Renal cortex interstitium (tissue), 11 donors: ENCODE data around the gene LSMEM2. TPM values are rescaled to one million over a fixed set of nuclear protein-coding genes. Genes with fewer than 3 reads are reported as not detected.
"Not testable (repeated sequence)": the region's sequence is repeated elsewhere in the genome, so short reads cannot be mapped to it uniquely, and the experiment has no call there.

ENCODE experiments used
- DNase-seq, 11 donors: peaks; one replicate each; pipeline ENCODE4 v3.0.0-alpha.2; 2013; ENCODE audit warnings: low read depth in 9 of 11, low spot score in 4 of 11; ENCODE audit errors: extremely low read depth in 1 of 11
- polyA plus RNA-seq, 3 donors: library from polyadenylated mRNA; unstranded; fragments of 120-200 nt; gene quantifications; one replicate each; pipeline ENCODE4 v1.2.1, GENCODE V29; 2013; ENCODE audit not compliant: insufficient read length in 3 of 3

LSMEM2 gene
- polyA plus RNA-seq, 3 donors, result 0.33 to 0.95 (median 0.45) TPM

DNA sequence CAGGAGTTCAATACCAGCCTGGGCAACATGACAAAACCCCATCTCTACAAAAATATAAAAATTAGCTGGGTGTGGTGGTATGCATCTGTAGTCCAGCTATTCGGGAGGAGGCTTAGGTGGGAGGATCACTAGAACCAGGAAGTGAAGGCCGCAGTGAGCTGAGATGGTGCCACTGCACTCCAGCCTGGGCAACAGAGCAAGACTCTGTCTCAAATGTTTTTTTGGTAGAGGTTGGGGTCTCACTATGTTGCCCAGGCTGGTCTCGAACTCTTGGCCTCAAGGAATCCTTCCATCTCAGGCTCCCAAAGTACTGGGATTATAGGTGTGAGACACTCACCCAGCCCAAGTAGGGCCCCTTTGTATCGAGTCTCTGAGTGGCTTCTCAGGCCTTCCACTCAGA, 15.2 kb downstream of the LSMEM2 start:
- no peak for DNase-seq

DNA sequence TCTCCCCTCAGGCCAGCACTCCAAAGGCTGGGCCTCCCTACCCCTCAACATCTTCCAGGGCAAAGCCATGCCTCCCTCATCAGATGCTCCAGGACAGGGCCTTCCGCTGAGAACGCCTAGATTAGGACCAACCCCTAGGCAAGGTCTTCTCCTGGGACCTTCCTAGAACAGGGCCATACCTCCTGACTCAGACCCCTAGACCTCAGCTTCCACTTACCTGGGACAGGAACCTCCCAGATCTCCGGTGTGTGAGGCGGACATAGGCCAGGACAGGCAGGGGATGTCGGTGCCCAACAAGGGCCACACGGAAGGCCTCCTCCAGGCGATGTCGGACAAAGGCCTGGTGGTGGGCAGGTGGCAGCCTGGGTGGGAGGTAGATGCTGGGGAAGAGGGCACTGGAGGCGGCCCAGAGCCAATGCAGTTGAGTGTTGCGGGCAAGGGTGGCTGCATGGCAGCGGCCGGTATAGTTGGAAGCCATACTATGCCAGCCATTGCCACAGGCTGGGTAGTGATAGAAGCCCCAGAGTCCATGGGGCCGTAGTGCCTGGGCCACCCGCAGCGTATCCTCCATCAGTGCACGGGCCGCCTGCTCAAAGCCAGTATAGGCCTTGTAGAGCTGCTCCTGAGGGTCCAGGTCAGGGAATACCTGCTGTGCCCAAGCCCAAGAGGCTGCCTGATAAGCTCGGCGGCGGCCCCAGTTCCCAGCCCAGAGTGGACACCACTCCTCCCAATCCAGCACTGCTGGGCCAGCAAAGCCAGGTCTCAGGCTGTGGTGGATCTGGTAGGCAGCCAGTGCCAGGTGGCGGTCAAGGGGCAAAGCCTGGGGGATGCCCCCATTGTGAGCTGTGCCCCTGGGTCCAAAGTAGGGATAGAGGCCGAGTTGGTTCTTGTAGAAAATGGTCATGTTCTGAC, 15.9 kb downstream of the LSMEM2 start:
- DNase-seq, result no peak

- no peak for DNase-seq
Measured at GRCh38 chr3:50295553-50296431, 16.9 kb downstream of the LSMEM2 start.

DNA sequence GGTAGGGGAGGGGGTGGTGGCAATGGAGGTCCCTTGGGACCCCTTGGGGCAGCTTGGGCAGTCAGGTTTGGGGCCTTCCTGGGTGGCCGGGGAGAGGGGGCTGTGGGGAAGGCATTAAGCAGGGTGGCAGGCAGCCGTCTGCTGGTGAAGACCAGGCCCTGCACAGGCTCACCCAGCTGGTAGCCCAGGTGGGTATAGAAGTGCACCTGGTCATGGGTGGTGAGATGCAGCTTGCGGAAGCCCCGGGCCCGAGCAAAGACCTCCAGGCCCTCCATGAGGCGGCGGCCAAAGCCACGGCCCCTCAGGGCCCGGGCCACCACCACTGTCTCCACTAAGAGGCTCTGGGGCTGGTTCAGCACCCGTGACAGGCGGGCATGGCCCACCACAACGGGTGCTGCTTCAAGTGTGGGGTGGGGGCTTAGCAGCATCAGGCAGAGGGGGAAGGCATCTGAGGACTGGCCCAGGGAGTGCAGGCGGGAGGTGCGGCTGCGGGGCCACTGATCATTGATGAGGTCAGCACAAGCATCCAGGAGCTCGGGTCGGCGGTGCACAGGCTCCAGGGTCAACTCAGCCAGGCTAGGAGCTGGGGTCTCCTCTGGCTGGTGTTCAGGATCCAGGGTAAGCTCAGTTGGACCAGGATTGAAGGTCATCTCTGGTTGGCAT, 18.0 kb downstream of the LSMEM2 start:
- no peak for DNase-seq

DNA sequence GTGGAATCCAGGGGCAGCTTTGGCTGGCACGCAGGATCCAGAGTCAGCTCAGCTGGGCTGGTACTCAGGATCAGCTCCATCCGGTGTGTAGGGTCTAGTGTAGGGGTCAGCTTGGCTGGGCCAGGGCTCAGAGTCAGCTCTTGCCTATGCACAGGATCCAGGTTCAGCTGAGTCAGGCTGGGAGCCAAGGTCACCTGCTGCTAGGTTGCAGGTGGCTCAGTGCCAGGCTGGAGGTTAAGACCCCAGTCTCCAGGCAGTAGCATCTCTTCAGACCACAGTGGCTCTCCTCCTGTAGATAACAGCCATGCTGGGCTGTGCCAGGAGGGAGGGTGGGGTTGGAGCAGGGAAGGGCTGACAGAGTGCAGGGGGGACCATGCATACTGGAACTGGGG, 18.5 kb downstream of the LSMEM2 start:
- DNase-seq, result no peak

GRCh38 chr3:50297896-50298725, 19.2 kb downstream of the LSMEM2 start:
- no peak for DNase-seq

DNA sequence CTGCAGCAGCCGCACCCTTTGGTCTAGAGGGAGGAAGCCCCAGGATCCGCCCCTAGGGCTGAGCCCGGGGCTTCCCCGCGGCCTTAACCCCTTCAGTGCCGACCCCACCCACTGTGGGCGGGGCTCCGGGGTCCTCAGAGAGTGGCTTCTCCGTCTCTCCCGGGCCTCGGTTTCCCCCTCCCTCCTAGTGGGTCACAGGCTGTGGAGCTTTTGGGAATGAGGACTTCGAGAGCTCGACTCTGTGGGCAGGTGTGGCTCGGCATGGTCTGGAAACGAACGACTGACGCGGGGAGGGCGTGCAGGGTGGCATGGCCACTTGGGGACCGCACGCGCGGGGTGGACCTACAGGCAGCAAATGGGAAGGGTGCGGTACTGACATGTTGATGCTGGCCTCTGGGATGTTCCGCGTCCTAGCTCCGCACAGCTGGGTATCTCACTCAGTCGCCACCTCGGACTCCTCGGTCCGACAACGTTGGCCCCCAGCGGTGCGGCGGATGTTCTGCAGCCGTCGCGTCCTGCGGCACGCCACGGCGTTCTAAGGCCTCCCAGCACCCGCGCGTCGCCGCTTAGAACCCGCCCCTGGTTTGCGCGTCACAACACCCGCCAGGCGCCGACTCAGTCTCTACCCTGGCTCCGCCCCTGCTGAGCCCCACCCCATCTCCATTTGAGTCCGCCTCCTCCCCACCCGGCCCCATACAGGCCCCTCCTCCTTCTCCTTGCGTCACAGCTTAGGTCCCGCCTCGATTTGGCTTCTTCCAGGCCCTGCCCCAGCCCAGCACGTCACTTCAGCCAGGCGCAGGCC, 20.1 kb downstream of the LSMEM2 start, which contains the start of the genes HYAL3 and NAA80:
TSS of gene HYAL3 (minus strand) at position 570 of the 802 bp plus-strand sequence. CDS start 3,803 bp downstream, outside the sequence.
TSS of gene NAA80 (minus strand) at position 570 of the 802 bp plus-strand sequence. CDS start 1,942 bp downstream, outside the sequence.
- DNase-seq, result peak; percentile 99 to 100 (median 99)

DNA sequence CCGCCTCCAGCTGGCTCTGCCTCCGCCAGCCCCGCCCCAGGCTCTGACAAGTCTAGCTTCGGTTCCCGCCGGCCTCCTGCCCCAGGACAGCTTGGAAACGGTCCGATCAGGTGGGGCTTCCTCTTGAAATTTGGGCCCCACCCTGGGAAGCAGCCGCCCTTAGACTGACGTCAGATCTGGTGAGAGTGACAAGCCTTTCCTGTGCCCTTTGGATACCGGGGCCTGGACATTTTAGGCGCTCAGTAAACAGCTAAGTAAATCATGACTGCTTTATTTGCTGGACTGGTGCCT, 20.7 kb downstream of the LSMEM2 start:
- DNase-seq, result no peak

GRCh38 chr3:50299929-50300680, 21.2 kb downstream of the LSMEM2 start:
- no peak for DNase-seq

DNA sequence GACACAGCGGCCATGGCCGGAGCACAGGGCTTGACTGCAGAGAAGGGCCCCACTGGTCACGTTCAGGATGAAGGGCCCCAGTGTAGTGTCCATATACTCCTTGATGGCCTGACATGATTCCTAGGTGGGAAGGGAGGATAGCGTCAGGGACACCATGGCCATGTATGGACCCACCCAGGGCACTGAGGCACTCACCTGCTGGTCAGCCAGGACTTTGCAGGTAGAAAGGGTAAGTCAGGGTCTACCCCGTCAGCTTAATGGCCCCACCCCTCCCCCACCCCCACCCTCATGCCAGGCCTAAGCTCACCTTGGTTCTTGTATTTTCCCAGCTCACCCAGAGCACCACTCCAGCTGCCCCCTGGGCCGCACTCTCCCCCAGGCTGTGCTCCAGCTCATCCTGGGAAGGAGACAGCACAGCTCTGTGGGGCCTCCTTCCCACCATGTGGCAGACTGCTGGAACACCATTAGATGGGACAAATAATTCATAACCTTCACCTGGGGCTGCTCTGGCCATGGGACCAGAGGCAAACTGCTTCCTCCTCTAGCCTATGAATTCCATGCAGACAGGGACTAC, 21.9 kb downstream of the LSMEM2 start:
- no peak for DNase-seq

GRCh38 chr3:50302095-50303012, 23.5 kb downstream of the LSMEM2 start:
- no peak for DNase-seq

DNA sequence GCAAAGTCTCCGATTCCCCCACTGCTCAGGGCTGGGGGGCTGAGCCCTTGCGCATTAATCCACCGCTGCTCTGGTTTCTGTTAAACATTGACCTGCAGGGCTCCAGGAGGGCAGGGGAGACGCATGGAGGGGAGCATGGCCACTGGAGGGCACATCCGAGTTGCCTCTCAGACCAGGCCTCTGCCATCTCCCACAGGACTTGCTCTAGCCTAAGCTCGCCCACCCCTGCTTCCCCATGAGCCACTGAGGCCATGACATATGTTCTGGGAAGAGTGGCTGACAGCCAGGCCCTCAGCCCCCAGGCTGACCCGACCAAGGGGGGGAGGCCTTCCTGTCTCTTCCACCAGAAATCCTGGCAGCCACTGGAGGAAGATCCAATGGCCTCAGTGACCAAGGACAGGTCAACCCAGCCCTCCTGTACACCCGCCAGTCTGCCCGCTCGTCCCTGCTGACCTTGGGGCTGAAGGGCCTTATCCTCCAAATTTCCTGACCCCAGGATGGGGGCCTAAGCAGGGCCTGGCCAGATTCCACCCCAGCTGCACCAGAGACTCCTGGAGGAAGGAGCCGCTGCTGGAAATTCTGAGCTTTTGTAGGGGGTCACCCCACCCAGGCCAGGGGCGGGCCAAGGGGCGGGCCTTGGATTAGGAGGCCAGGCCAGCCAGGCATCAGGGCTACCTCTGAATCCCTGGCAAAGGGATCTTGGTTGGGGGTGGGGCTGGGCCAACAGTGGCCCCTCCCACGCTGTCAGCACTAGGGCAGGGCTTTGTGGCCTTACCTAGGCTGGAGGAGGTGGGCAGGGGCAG, 24.3 kb downstream of the LSMEM2 start, which contains the start of gene HYAL1:
TSS of gene HYAL1 (minus strand) at position 562 of the 803 bp plus-strand sequence. CDS start 618 bp downstream, outside the sequence.
- DNase-seq, result no peak

GRCh38 chr3:50304601-50305000, 25.7 kb downstream of the LSMEM2 start:
- no peak for DNase-seq

GRCh38 chr3:50312041-50312440, 33.2 kb downstream of the LSMEM2 start:
- not testable (repeated sequence) for DNase-seq

GRCh38 chr3:50314342-50314741, 35.5 kb downstream of the LSMEM2 start:
- no peak for DNase-seq
